HuH-7.5 (cell line): ENCODE results near the gene ATG16L2.
A peak's percentile ranks its signal among the peaks of the same experiment; 100 is the strongest.
"Not testable (repeated sequence)": the region's sequence is repeated elsewhere in the genome, so short reads cannot be mapped to it uniquely, and the experiment has no call there.

Source experiments
- DNase-seq: peaks from one replicate; pipeline ENCODE4 v3.0.0; 2011; ENCODE audit warnings: low spot score

The ATG16L2 gene

DNA sequence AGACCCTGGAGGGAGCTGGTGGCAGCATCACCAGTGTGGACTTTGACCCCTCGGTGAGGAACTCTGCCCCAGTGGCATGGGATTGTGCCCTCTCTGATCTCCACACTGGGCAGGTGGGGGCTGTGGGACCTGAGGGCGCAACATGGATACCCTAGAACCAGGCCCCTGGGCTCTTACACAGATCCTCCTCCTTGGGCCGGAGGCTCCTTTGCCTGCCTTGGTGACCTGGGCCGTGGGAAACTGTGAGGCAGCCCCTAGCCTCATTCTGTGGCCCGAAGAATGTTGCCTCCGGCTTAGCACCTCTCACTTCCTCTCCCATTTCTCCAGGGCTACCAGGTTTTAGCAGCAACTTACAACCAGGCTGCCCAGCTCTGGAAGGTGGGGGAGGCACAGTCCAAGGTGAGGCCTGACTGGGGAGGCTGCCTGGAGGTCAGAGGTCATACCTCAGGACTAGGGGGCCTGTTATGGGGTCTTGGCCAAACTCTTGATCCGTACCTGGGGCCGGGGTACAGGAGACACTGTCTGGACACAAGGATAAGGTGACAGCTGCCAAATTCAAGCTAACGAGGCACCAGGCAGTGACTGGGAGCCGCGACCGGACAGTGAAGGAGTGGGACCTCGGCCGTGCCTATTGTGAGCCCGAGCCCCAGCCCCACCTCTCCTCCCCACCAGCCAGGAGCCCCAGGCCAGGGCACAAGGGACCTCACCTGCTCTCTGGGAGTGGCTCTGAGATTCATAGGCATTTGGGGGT is 12.2 kb downstream of the ATG16L2 start:
- no peak for DNase-seq

- no peak for DNase-seq
Measured at GRCh38 chr11:72826942-72827480, 12.8 kb downstream of the ATG16L2 start.

DNA sequence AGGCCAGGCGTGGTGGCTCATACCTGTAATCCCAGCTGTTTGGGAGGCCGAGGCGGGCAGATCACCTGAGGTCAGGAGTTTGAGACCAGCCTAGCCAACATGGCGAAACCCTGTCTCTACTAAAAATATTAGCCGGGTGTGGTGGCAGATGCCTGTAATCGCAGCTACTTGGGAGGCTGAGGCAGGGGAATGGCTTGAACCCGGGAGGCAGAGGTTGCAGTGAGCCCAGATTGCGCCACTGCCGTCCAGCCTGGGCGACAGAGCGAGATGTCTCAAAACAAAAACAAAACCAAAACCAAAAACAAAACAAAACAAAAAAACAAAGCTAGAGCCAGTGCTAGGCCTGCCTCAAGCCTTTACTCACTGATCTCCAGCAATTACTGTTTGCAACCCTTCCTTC is 13.4 kb downstream of the ATG16L2 start:
- DNase-seq = not testable (repeated sequence)

DNA sequence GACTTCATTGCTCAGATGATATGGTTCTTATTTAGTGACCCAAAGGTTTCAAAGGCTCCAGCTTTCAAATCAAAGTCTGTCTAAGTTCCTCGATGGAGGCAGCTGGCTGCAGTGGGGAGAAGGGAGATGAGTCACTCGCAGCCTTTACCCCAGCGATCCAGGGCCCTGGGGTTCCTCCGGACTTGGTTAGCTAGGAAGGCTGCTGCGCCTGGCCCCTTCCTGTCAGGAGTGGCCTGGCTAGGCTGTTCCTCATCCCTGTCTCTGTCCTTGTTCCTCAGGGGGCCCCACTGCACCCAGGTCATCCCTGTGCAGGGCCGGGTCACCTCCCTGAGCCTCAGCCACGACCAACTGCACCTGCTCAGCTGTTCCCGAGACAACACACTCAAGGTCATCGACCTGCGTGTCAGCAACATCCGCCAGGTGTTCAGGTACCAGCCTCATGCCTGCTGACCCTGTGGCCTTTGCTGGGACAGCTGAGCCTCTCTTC is 13.9 kb downstream of the ATG16L2 start:
- DNase-seq = no peak

- DNase-seq = no peak
Measured at GRCh38 chr11:72828692-72829101, 14.5 kb downstream of the ATG16L2 start.

DNA sequence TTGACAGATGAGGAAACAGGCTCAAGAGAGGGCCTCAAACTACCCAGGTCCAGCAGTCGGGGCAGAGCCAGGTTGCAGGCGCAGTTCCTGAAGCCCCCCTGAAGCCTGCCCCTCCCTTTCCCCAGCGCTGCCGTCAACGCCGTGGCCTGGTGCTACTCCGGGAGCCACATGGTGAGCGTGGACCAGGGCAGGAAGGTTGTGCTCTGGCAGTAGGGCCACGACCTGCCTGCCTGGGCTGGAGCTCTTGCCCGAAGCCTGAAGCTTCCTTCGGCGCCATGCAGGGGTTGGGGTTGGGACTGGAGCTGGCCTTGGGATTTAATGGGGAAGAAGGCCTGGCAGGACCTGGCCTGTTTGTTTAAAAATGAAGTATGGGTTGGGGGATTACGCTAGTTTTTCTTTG is 15.0 kb downstream of the ATG16L2 start:
- no peak for DNase-seq

- DNase-seq = no peak
Measured at GRCh38 chr11:72829884-72830533, 15.8 kb downstream of the ATG16L2 start.

- DNase-seq = peak; percentile 81
Measured at GRCh38 chr11:72831521-72832300, 17.5 kb downstream of the ATG16L2 start.

- no peak for DNase-seq
Measured at GRCh38 chr11:72832301-72833082, 18.3 kb downstream of the ATG16L2 start.

DNA sequence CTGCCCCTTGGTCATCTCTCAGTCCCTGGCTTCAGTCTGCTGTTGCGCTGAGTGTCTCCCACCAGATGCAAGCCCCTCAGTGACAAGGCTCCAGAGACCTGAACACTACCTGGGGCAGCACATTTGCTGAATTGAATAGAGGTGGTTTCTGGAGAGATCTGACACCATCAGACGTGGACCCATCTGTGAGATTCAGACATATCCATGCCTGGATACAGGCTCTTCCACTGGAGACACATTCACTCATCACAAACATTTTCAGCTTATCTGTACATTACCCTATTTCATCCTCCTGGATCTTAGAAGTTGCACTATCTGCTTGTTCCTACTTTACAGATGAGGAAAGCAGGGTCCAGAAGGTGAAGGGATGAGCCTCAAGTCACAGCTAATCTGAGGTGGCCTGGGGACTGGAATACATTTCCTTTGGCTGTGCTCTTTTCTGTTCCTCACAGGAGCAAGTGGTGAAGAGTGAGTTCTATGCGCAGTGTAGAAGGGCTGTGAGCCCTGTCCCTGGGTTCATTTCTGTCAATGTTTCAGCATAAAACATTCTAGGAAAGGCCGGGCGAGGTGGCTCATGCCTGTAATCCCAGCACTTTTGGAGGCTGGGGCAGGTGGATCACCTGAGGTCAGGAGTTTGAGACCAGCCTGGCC is 19.0 kb downstream of the ATG16L2 start:
- no peak for DNase-seq

DNA sequence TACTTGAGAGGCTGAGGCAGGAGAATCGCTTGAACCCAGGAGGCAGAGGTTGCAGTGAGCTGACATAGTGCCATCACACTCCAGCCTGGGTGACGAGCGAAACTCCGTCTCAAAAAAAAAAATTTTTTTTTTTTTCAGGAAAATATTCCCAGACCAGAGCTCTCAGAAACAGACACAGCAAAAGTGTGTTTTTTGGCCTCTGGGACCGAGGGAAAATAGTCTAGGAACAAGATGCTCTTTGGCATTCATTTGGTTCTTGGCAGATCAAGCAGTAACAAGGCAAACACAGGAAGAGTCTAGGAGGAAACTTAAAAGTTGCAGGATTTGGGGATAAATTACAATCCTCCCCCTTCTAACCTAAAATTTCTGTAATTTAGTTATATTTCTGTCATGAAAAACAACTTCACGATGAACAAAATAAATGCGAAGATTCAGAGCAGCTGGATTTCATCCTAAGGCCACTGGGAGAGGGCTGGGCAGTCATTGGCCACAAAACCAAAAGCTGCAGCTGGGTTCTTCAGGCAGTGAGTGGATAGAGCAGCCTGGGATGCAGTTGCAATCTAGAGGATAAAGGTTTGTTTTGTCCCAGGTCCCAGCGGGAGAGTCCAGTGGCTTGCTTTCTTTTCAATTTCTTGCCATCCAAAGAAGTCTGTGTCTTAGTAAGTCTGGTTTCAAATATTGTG is 19.7 kb downstream of the ATG16L2 start:
- no peak for DNase-seq

GRCh38 chr11:72834905-72835304 is 20.7 kb downstream of the ATG16L2 start:
- no peak for DNase-seq

- DNase-seq = no peak
Measured at GRCh38 chr11:72836111-72836510, 21.9 kb downstream of the ATG16L2 start.

- DNase-seq = no peak
Measured at GRCh38 chr11:72838691-72839305, 24.6 kb downstream of the ATG16L2 start.

- DNase-seq = no peak
Measured at GRCh38 chr11:72840780-72841179, 26.6 kb downstream of the ATG16L2 start.

DNA sequence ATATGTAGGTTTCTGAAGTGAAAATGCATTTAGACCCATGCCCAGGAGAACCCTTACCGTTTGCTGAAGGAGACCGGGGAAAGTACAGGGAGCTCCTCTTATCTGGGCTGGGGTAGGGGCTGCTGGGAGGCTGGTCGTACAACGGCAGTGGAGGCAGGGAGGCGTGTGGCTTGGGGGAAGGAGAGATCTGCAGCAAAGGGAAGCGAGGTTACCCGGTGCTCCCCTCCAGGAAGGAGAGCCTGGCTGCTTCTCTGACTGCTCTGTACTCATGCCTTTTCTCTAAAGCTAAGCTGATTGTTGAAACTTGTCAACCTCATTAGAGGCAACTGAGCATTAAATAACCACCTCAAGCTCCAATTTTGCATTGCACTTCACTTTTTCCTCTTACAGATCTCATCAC is 27.2 kb downstream of the ATG16L2 start:
- DNase-seq = no peak

DNA sequence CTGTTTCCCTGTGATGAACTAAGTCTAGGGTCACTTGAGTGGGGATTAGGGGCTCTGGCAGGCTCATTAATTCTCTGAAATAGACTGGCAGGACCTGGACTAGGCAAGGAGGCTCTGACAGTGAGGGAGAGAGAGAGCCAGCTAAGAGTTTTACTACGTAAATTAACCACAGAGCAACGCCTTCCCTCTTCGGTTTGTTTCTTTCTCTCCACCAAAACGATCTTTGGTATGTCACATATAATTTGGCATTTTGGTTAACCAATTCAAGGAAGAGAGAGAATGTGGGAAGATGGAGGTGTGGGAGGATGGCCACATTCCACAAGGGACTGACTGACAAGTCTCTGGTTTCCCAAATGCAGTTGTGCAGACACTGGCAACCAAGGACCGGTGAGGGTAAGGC is 27.9 kb downstream of the ATG16L2 start:
- DNase-seq = no peak

GRCh38 chr11:72842653-72843330 is 28.6 kb downstream of the ATG16L2 start:
- DNase-seq = no peak

DNA sequence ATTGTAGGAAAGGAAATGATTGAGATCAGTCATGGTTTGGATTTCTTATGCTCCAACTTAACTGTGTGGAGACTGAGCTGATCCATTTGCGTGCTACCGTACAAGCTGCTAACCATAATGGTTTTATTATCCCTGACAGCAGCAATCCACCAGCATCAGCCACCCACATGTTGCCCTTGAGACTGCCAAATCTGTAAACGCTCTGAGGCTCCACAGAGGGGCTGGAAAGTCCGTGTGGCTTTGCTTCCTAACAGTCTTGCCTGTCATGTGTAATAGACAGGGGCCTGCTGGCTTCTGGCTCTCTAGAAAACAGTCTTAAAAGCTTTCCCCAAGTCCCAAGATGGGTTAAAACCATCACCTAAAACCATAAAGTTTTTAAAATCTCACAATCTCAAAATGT is 30.1 kb downstream of the ATG16L2 start:
- no peak for DNase-seq
